Hematopoietic multipotent progenitor cell treated with erythropoietin and hydrocortisone succinate and interleukin-3 and kit ligand, for 6 days (in vitro differentiated cells): Measurements from ENCODE around the gene MBOAT7.

Experiments used
- DNase-seq: peaks from one replicate; pipeline ENCODE4 v3.0.0-alpha.2; 2015

The MBOAT7 gene

DNA sequence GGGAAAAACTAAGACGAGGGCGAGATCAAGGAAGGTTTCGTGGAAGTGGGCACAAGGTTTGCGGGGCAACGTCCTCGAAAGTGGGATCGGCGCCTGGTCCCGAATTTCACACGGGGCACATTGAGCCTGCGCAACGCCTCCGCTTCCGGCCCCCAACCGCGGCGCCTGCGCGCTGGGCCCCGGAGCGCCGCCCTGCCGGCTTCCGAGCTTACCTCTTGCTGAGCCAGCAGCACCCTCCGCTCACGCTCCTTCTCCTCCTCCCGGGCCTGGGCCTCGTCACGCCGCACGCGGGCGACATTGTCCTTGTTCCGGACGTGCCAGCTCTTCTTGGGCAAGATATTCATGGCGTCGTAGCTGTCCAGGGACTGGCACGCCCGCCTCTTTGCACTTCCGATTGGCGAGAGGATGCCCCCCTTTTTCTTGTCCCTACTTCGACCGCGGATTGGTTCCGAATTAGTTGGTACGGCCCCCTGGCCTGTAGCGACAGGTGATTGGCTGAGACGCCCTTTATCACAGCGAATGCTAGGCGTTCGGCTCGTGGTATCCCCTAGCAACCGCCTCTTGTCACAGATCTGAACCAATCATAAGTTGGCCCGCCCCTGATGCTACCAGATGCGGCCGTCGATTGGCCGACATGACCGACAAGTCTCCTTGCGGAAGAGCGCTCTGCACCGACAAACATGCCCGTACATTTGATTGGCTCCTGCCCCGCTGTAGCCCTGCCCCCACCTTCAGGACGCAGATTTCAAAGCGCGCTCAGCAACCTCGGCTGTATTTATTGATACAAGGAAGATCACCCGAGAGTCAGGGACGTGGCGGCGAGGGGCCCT is 29.8 kb downstream of the MBOAT7 start, which contains the start of gene LENG1:
Gene LENG1, minus strand, starts transcription at position 370 of the 830 bp plus-strand sequence. Its CDS starts 26 bp downstream, at position 344.
- peak; percentile 100 for DNase-seq

DNA sequence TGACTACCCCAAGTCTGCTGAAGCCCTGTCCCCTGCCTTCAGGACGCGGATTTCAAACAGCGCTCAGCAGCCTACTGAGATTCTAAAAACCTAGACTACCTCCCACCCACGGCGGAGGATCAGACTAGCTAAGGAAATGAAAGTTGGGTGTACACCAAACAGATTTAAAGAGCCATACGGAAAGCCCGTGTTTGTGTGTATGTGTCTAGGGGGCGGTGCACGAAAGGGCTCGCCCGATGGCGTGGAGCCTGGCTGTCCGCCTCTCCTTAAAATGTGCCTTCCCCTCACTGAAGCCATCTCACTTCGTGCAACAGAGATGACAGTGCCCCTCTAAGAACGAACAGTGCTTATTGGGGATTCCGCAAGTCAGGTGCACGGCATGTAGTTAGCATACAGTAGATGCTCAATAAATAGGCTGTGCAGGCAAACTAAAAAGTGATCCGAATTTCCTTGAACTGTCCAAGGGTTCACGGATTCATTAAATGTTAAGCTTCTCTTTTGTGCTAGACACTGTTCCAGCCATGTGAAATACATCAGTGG is 30.5 kb downstream of the MBOAT7 start:
- DNase-seq = peak; percentile 55

DNA sequence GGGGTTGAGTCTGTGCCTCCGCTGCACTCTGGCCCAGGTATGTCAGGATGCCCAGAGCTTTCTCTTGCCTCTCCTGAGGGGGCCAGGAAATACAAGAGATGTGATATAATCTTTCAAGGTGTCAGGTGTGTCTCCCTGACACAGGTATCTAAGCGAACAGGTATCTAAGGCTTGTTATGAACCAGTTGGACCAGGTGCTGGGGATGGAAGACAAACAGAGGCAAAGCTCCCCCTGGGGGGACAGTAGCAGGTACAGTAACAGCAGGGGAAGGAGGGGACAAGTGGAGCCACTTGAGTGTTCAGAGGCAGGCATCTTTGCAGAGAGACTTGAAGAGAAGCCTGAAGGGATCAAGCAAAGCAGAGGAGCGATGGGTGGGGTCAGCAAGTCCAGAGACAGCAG is 32.4 kb downstream of the MBOAT7 start:
- no peak for DNase-seq

DNA sequence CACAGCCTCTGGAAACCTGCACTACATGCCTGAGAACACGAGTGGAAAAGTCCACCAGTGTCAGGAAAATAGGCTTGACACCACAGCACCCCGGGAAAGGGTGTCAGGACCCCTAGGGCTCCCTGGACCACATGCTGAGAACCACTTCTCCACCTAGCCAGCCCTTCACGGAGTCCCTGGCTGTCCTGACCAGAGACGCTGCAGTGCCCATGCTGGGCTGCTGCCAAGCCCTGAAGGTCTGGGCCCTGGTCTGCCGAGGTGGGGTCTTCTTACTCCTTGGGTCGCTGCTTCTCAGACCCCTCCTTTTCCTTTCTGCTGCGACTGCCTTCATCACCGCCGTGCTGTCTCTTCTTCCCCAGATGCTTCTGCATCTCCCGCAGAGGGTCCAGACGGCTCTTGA is 32.9 kb downstream of the MBOAT7 start:
- DNase-seq = no peak

DNA sequence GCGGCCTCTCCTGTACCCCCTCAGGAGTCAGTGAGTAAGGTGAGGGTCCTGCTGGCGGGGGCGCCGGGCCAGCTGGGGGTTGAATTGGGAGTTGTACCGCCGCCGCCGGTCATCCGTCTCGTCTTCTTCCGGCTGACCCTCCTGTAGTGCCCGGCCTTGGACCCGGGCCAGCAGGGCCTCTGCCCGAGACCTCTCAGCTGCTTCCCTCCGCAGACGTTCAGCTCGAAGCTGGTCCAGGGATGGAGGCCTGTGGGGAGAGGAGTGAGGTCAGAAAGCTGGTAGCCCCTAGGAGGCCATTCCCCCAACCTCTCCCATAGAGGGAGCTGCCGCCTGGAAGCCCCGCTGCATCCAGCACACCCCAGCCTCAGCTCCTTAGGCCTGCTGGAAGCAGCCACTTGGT is 33.7 kb downstream of the MBOAT7 start:
- DNase-seq = no peak

DNA sequence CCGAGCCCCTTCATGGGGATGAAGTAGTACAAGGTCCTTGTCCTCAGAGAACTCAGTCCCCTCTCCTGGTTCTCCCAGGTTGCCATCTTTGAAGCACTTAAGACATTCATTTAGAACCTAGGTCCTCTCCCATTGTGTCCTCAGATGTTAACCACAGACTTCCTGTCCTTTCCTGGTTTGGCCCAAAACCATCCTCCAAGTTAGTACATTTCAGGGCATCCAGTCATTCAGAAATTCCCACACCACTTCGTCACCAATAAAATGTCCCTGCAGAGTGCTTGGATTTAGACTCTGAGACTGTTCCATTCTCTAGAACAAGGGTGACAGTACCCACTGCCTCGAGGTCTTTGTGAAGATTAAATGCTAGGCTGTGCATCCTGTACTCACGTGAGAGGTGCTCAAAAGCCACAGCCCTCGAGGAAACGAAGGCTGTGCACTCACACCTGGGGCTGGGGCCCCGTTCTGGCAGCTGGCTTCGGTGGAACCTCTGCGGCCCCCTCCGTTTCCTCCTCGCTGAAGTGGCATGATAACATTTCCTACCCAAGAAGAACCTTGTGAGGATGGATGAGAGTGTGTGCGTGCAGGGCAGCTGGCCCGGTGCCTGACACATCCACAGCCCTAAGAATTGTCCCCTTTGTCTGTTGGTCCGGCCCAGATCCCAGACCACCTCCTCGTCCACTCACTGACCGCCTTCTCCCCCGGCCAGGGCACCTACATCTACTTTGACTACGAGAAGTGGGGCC is 34.6 kb downstream of the MBOAT7 start:
- no peak for DNase-seq

DNA sequence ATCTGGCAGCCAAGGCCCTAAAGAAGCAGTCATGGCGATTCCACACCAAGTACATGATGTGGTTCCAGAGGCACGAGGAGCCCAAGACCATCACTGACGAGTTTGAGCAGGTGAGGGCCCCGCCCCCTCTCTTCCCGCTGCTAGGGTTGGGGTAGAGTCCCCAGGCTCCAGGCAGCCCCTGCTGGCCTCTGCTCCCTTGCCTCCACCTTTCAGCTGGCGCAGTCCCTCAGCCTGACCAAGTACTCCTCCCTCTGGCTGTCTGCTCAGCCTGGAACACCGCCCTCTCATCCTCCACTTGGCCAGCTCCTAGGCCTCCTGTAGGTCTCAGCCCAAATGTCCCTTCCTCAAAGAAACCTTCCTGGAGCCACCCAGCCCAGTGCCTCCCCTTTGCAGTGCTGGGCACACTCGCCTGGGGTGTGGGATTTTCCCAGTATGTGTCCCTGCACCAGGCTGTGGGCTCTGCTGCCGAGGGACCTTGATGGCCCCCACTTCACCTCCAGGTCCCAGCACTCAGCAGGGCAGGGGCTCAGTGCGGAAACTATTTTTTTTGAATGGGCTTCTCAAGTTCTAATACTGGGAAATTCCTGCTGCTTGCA is 35.6 kb downstream of the MBOAT7 start:
- no peak for DNase-seq

DNA sequence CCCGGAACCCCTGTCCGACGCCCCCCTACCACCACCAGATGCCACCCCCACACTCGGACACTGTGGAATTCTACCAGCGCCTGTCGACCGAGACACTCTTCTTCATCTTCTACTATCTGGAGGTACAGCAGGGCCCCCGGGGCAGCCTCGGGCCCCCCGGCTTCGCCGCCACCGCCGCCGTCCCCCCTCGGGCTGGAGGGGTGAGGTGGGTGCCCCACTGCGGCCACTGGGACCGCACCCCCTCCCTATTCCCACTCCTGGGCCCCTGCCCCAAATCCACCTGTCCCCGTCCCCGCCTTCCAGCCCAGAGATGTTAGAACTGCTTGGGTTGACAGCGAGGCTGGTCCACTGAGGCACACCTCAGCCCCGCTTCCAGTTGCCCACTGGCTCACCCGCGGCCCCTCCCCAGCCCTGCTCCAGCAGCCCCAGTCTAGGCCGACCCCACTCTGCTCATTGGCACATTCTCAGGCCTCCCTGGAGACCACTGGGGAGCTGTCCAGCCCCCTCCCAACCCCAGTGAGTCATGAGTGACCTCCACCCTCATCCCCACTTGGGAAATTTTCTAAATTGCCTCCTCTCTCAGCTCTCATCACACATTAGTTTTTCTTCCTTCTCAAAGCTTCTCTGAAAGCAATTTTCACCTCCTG is 36.4 kb downstream of the MBOAT7 start:
- no peak for DNase-seq

DNA sequence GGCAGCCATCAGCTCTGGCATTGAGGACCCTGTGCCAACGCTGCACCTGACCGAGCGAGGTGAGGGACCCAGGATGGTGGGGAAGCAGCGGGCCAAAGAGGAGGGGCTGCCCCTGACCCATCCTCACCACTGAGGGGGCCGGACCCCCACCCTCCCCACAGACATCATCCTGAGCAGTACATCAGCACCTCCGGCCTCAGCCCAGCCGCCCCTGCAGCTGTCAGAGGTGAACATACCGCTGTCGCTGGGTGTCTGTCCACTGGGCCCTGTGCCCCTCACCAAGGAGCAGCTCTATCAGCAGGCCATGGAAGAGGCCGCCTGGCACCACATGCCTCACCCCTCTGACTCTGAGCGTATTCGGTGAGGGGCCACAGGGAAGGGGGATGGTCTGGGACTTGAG is 37.1 kb downstream of the MBOAT7 start:
- no peak for DNase-seq

DNA sequence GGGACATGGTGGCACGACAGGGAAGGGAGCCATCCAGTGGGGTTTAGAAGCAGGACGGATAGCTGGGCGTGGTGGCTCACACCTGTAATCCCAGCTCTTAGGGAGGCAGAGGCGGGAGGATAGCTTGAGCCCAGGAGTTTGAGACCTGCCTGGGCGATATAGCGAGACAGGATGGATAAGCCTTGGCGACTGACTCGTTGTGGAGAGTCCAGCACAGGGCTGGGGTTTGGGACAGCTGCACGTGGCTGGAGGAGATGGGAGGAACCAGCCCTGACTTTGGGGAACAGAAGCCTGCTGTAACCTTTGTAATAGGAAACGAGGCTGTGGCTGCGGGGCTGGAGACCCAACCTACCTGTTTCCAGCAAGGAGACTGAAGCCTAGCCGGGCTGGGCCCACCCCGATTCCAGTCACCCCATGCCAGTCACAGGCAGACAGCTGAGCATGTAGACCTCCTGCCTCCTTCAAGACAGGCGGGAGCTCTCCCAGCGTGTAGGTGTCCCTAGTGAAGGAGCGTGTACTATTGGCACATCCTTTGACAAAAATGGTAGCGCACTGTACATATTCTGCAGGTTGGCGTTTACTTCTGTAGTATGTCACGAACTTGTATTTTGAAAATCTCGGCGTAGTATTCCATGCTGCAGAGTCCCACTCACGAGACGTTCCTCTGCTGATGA is 37.9 kb downstream of the MBOAT7 start:
- DNase-seq = no peak

DNA sequence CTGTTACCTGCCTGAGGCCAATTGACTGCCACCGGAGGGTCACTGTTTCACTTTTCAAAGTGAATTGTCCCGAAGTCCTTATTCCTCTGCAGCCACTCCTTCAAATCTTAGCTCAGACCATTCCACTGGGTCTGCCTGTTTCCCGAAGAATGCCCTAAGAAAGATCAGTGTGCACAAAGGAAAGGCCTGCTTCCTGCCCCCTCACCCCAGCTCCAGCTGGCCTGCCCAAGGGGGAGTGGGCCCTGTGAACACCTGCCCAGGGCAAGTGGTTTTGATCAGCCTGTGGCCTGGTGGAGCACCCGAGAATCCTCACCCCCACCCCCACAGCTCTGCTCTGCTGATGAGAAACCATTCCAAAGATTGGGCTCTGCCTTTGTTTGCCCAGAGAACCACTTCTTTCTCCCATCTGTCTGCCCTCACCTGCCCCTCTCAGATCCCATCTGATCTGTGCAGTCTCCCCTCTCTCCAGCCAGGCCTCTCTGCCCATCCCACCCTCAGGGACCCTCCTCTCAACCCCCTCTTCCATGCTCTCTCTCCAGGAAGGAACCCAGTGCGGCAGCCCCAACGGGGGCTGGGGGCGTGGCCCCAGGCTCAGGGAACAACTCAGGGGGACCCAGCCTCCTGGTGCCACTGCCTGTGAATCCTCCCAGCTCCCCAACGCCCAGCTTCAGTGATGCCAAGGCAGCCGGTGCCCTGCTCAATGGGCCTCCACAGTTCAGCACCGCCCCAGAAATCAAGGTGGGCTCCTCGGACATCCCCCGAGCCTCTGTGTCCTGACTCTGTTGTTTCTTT is 40.2 kb downstream of the MBOAT7 start:
- DNase-seq = no peak

DNA sequence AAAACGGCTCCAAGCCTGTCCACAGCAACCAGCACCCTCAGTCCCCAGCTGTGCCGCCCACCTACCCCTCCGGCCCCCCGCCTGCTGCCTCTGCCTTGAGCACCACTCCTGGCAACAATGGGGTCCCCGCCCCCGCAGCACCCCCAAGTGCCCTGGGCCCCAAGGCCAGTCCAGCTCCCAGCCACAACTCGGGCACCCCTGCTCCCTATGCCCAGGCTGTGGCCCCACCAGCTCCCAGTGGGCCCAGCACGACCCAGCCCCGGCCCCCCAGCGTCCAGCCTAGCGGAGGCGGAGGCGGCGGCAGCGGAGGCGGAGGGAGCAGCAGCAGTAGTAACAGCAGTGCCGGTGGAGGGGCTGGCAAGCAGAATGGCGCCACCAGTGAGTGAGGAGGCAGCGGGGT is 41.2 kb downstream of the MBOAT7 start:
- no peak for DNase-seq

DNA sequence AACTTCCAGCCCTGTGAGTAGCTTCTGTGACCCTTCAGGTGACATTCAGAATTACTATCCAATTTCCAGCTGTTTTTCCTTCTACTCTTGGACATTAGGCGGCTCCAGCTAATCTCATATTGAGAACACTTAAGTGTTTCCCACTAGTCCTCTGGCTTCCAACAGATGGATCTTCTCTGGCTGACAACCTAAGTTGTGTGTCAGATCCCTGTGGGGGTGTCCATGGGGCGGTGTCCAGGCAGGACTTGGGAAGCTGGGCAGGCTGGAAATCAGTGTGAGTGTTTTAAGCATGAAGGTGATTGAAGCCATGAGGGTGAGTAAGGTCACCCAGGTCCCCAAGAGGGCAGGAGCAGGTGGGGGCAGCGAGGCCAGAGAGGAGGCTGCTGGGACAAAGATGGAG is 41.7 kb downstream of the MBOAT7 start:
- DNase-seq = no peak

DNA sequence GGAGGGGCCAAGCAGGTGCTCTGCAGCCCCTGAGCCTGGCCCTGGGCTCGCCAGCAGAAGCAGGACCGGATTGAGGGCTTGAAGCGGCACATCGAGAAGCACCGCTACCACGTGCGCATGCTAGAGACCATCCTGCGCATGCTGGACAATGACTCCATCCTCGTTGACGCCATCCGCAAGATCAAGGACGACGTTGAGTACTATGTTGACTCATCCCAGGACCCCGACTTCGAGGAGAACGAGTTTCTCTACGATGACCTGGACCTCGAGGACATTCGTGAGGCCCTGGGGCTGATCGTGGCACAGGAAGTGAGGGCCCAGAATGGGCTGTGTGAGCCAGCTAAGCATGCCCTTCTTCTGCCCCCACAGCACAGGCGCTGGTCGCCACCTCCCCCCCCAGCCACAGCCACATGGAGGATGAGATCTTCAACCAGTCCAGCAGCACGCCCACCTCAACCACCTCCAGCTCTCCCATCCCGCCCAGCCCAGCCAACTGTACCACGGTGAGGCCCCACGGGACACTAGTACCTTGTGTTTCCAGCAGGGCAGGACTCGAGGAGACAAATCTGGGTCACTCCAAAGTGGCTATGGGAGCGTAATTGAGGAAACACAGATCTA is 43.7 kb downstream of the MBOAT7 start:
- no peak for DNase-seq

DNA sequence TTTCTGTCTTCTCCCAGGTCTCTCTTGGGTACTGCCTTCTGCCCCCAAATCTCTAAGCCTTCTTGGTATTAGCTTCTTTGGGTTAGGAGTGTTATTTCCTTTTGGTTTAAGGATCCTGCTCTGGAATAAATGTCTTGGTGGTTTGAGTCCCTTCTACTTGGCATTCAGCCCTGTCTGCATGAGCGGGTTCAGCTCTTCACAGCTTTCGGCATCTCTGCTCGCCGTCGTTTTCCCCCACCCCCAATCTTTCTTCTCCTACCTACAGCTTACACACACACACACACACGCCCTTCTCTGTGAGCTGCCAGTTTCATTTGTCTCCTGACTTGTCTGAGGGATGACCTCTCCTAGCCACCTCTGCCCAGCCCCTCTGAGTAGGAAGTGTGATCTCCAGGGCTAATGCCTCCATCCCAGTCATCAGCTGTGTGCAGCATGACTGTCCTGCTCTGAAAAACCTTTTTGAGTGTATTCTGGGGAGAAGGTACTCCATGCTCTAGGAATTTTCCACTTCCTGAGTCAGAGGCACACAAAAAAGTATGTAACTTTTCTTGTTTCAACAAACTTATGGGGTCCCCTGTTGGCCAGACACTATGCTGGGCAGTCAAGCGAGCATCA is 47.1 kb downstream of the MBOAT7 start:
- DNase-seq = no peak

DNA sequence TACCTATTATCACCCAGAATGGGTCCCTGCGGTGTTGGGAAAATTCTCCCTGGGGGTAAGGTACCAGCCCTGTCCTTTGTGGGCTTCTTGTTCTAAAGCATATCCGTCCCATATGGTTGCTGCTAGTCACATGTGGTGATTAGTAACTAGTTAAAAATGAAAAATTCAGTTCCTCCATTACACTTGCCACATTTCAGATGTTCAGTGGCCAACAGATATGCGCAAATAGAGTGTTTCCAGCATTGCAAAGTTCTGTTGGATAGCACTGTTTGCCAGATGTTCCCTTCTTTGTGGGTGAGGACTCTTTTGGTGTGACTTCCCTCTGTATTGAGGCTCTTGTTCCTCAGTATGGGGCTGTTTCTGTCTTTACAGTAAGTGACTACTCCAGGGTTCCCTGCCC is 48.0 kb downstream of the MBOAT7 start:
- DNase-seq = no peak

DNA sequence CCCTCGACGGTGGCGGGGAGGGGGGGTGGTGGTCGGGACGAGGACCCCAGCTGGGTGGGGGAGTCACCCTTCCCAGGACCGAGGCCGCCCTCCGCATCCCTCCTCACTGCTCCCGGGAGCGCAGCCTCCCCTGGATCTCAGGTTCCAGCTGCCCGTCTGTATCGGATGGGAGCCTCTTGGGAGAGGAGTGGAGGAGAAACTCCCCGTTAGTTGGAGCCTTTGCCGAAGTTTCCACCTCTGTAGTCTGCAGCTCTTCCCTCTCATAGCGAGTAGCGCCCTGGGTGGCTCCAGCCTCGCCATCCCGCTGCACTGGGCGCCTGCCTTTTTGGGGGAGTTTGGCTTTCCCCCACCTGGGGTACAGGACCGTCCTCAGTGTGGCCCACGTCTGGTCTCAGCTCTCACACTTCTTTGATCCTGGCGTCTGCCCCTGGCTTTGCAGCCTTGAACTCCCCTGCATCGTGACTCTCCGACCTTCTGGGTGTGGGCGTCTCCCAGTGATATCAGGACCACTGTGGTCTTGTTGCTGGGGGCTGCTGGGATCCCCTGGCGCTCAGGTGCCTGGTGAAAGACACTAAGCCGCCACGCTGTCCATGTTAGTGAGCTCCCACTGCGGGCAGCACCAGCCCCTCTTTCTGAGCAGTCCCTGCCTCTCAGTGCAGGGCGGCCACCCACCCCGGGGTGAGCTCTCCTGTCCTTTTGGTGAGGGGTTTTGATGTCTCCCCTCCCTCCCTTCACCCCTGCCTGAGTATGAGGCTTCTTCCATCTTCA is 50.7 kb downstream of the MBOAT7 start:
- peak; percentile 39 for DNase-seq

DNA sequence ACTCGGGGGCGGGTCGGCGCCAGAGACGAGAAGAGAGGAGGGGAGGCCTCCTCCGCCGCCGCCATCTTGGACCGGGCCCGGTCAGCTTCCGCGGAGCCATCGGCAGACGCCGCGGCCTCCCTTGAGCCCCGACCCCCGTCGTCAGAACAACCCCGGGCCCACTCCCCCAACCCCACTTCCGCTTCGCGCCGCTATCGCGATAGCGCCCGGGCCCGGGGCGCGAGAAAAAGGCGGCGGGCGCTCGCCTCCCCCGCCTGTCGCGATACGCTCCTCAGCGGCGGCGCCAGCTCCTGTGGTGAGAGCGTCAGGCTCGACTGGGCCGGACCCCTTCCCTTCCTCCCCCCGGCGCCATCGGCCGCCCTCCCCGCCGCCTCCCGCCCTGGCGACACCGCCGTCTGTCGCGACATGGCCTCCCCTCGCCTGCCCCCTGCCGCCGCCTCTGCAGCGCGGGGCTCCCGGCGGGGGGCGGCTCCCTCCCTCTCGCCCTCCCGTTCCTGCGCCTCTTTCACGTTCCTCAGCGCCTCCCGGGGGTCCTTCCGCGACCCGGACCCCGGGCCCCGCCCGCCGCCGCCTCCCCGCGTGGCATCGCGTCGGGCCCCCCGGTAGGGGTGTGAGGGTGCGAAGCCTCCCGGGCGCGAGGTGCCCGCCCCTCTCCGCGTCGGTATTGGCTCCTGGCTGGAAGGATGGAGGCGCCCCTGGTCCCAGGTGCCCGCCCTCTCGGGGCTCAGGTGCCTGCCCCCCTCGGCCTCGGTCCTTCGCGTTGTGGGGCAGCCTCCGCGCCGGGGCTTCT is 51.5 kb downstream of the MBOAT7 start, which contains the start of gene CNOT3:
Gene CNOT3, plus strand, starts transcription at position 64 of the 790 bp plus-strand sequence. CDS start 5,217 bp downstream, outside the sequence.
- DNase-seq = peak; percentile 37
